ENCODE results near the gene PTMA. TPM values are rescaled to one million over a fixed set of nuclear protein-coding genes. Genes with fewer than 3 reads are reported as not detected.
A peak's percentile ranks its signal among the peaks of the same experiment; 100 is the strongest.

PTMA gene
- total RNA-seq, 1 experiment from 2014 or later = 2,164 TPM

- Mint-ChIP-seq H3K4me3 (no peak overlapping the region), H3K27ac (peak overlapping the region; percentile 90)
- CTCF ChIA-PET = interaction anchor here (0.9 to 3.9 kb wide), 4 partner anchors 10 to 52 kb away, joined by 3 to 40 read pairs (median 6); no protein-coding TSS in a partner anchor
Observed at GRCh38 chr2:231663458-231664212, 44.7 kb upstream of the PTMA start.

GRCh38 chr2:231664727-231665126 is 43.6 kb upstream of the PTMA start:
- TF ChIP-seq, protein P1, sequence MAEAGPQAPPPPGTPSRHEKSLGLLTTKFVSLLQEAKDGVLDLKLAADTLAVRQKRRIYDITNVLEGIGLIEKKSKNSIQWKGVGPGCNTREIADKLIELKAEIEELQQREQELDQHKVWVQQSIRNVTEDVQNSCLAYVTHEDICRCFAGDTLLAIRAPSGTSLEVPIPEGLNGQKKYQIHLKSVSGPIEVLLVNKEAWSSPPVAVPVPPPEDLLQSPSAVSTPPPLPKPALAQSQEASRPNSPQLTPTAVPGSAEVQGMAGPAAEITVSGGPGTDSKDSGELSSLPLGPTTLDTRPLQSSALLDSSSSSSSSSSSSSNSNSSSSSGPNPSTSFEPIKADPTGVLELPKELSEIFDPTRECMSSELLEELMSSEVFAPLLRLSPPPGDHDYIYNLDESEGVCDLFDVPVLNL (CRISPR knock-in tag; IDR thresholded peaks at IDR 0.05; ENCODE audit: borderline replicate concordance, low read depth) = no peak
- TF ChIP-seq ZBTB21 (CRISPR knock-in tag; IDR thresholded peaks at IDR 0.05; ENCODE audit: borderline replicate concordance) (no peak), USF1 (CRISPR knock-in tag; IDR thresholded peaks at IDR 0.05) (no peak), JUN (CRISPR knock-in tag; IDR thresholded peaks at IDR 0.05) (no peak), ESRRA (CRISPR knock-in tag; IDR thresholded peaks at IDR 0.05; ENCODE audit: borderline replicate concordance) (no peak), ELF4 (CRISPR knock-in tag; IDR thresholded peaks at IDR 0.05; ENCODE audit: low read depth) (no peak), ZNF121 (CRISPR knock-in tag; IDR thresholded peaks at IDR 0.05) (no peak), ZNF423 (CRISPR knock-in tag; IDR thresholded peaks at IDR 0.05) (no peak), FOXP4 (CRISPR knock-in tag; IDR thresholded peaks at IDR 0.05) (no peak), TP53 (CRISPR knock-in tag; IDR thresholded peaks at IDR 0.05) (no peak), FOXP1 (CRISPR knock-in tag; IDR thresholded peaks at IDR 0.05; ENCODE audit: borderline replicate concordance) (no peak), NR2C2 (CRISPR knock-in tag; IDR thresholded peaks at IDR 0.05) (no peak), AFF4 (CRISPR knock-in tag; IDR thresholded peaks at IDR 0.05; ENCODE audit: borderline replicate concordance) (no peak), HMGA2 (CRISPR knock-in tag; IDR thresholded peaks at IDR 0.05) (no peak)
- Mint-ChIP-seq H3K36me3 (no peaks in the 10 kb centered on the region), H3K9me3 (no peaks in the 10 kb centered on the region), H3K4me3 (no peak overlapping the region), H3K27ac (no peak overlapping the region), H3K27me3 (ENCODE audit: low read depth) (peaks cover 20% of the 10 kb centered on the region), H3K4me1 (peaks cover 54% of the 10 kb centered on the region)
- no peak for DNase-seq (ENCODE audit: low spot score)
- no peak for ATAC-seq
- ChIA-PET POLR2A (interaction anchor here (0.7 to 2.6 kb wide), 6 partner anchors 8 to 44 kb away, joined by 3 to 12 read pairs (median 4); partner anchors contain the start of gene PTMA), CTCF (interaction anchor here (0.6 to 3.3 kb wide), 7 partner anchors 8 to 235 kb away, joined by 3 to 30 read pairs (median 5); no protein-coding TSS in a partner anchor)

More at GRCh38 chr2:231663458-231664212, 44.7 kb upstream of the PTMA start:
- peaks cover 20% of the 10 kb centered on the region for H3K27me3 Mint-ChIP-seq (ENCODE audit: low read depth)
- DNase-seq (ENCODE audit: low spot score) (no peak), ATAC-seq (no peak)
- no peaks in the 10 kb centered on the region for H3K9me3 Mint-ChIP-seq
- POLR2A ChIA-PET = interaction anchor here (1.4 to 2.6 kb wide), 3 partner anchors 9 to 45 kb away, joined by 7 to 17 read pairs (median 7); partner anchors contain the start of gene PTMA
- peaks cover 53% of the 10 kb centered on the region for H3K4me1 Mint-ChIP-seq
- TF ChIP-seq, protein P2, sequence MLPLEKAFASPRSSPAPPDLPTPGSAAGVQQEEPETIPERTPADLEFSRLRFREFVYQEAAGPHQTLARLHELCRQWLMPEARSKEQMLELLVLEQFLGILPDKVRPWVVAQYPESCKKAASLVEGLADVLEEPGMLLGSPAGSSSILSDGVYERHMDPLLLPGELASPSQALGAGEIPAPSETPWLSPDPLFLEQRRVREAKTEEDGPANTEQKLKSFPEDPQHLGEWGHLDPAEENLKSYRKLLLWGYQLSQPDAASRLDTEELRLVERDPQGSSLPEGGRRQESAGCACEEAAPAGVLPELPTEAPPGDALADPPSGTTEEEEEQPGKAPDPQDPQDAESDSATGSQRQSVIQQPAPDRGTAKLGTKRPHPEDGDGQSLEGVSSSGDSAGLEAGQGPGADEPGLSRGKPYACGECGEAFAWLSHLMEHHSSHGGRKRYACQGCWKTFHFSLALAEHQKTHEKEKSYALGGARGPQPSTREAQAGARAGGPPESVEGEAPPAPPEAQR (CRISPR knock-in tag; IDR thresholded peaks at IDR 0.05) = no peak
- 0 out of 2 replicates have a peak, but pooled peaks have one; percentile 7 for TF ChIP-seq SMAD3 (CRISPR knock-in tag; IDR thresholded peaks at IDR 0.05; ENCODE audit: borderline replicate concordance)
- H3K36me3 Mint-ChIP-seq = no peaks in the 10 kb centered on the region

Measured in WTC11 (cell line).